ENCODE results near the gene ZBTB7C. TPM values are rescaled to one million over a fixed set of nuclear protein-coding genes. Genes with fewer than 3 reads are reported as not detected.

ZBTB7C gene
- total RNA-seq, 1 experiment from 2014 or later, result 0.84 TPM

- no peak for DNase-seq (ENCODE audit: low read depth)
- in situ Hi-C loops (cut with HindIII; ENCODE audit: low pct_unique_long_range_greater_than_20kb, low sequenced_read_pairs), result no loop called here
These were observed 68.6 kb downstream of the ZBTB7C start for GRCh38 chr18:48340560-48340959.

GRCh38 chr18:48339692-48340091, 69.5 kb downstream of the ZBTB7C start:
- in situ Hi-C loops (cut with HindIII; ENCODE audit: low pct_unique_long_range_greater_than_20kb, low sequenced_read_pairs), result no loop called here
- no peak for DNase-seq (ENCODE audit: low read depth)

- no peak for DNase-seq (ENCODE audit: low read depth)
- in situ Hi-C loops (cut with HindIII; ENCODE audit: low pct_unique_long_range_greater_than_20kb, low sequenced_read_pairs), result no loop called here
These were observed 70.3 kb downstream of the ZBTB7C start for GRCh38 chr18:48338915-48339314.

- in situ Hi-C loops (cut with HindIII; ENCODE audit: low pct_unique_long_range_greater_than_20kb, low sequenced_read_pairs), result no loop called here
These were observed 72.1 kb downstream of the ZBTB7C start for GRCh38 chr18:48337053-48337452.

GRCh38 chr18:48336332-48336731, 72.9 kb downstream of the ZBTB7C start:
- in situ Hi-C loops (cut with HindIII; ENCODE audit: low pct_unique_long_range_greater_than_20kb, low sequenced_read_pairs), result no loop called here
- no peak for DNase-seq (ENCODE audit: low read depth)

More at GRCh38 chr18:48337053-48337452, 72.1 kb downstream of the ZBTB7C start:
- no peak for DNase-seq (ENCODE audit: low read depth)

- DNase-seq (ENCODE audit: low read depth), result no peak
- in situ Hi-C loops (cut with HindIII; ENCODE audit: low pct_unique_long_range_greater_than_20kb, low sequenced_read_pairs), result no loop called here
These were observed 73.4 kb downstream of the ZBTB7C start for GRCh38 chr18:48335829-48336228.

- no peak for DNase-seq (ENCODE audit: low read depth)
- in situ Hi-C loops (cut with HindIII; ENCODE audit: low pct_unique_long_range_greater_than_20kb, low sequenced_read_pairs), result no loop called here
These were observed 74.3 kb downstream of the ZBTB7C start for GRCh38 chr18:48334845-48335244.

GRCh38 chr18:48333563-48333962, 75.6 kb downstream of the ZBTB7C start:
- in situ Hi-C loops (cut with HindIII; ENCODE audit: low pct_unique_long_range_greater_than_20kb, low sequenced_read_pairs), result no loop called here
- no peak for DNase-seq (ENCODE audit: low read depth)

- DNase-seq (ENCODE audit: low read depth), result peak; percentile 89
- in situ Hi-C loops (cut with HindIII; ENCODE audit: low pct_unique_long_range_greater_than_20kb, low sequenced_read_pairs), result no loop called here
These were observed 78.9 kb downstream of the ZBTB7C start for GRCh38 chr18:48330016-48330991.

GRCh38 chr18:48328473-48329210, 80.5 kb downstream of the ZBTB7C start:
- in situ Hi-C loops (cut with HindIII; ENCODE audit: low pct_unique_long_range_greater_than_20kb, low sequenced_read_pairs), result no loop called here
- peak; percentile 84 for DNase-seq (ENCODE audit: low read depth)

GRCh38 chr18:48326901-48327675, 82.1 kb downstream of the ZBTB7C start:
- in situ Hi-C loops (cut with HindIII; ENCODE audit: low pct_unique_long_range_greater_than_20kb, low sequenced_read_pairs), result no loop called here
- peak; percentile 45 for DNase-seq (ENCODE audit: low read depth)

- no peak for DNase-seq (ENCODE audit: low read depth)
- in situ Hi-C loops (cut with HindIII; ENCODE audit: low pct_unique_long_range_greater_than_20kb, low sequenced_read_pairs), result no loop called here
These were observed 84.0 kb downstream of the ZBTB7C start for GRCh38 chr18:48325115-48325665.

GRCh38 chr18:48324651-48325050, 84.5 kb downstream of the ZBTB7C start:
- in situ Hi-C loops (cut with HindIII; ENCODE audit: low pct_unique_long_range_greater_than_20kb, low sequenced_read_pairs), result no loop called here
- DNase-seq (ENCODE audit: low read depth), result no peak

GRCh38 chr18:48323151-48323550, 86.0 kb downstream of the ZBTB7C start:
- no peak for DNase-seq (ENCODE audit: low read depth)
- in situ Hi-C loops (cut with HindIII; ENCODE audit: low pct_unique_long_range_greater_than_20kb, low sequenced_read_pairs), result no loop called here

- DNase-seq (ENCODE audit: low read depth), result no peak
- in situ Hi-C loops (cut with HindIII; ENCODE audit: low pct_unique_long_range_greater_than_20kb, low sequenced_read_pairs), result no loop called here
These were observed 87.6 kb downstream of the ZBTB7C start for GRCh38 chr18:48321536-48321935.

GRCh38 chr18:48321121-48321520, 88.1 kb downstream of the ZBTB7C start:
- DNase-seq (ENCODE audit: low read depth), result no peak
- in situ Hi-C loops (cut with HindIII; ENCODE audit: low pct_unique_long_range_greater_than_20kb, low sequenced_read_pairs), result no loop called here

- in situ Hi-C loops (cut with HindIII; ENCODE audit: low pct_unique_long_range_greater_than_20kb, low sequenced_read_pairs), result no loop called here
- DNase-seq (ENCODE audit: low read depth), result no peak
These were observed 88.6 kb downstream of the ZBTB7C start for GRCh38 chr18:48320639-48320945.

GRCh38 chr18:48319801-48320638, 89.2 kb downstream of the ZBTB7C start:
- DNase-seq (ENCODE audit: low read depth), result no peak
- in situ Hi-C loops (cut with HindIII; ENCODE audit: low pct_unique_long_range_greater_than_20kb, low sequenced_read_pairs), result no loop called here
